Uterus (tissue), 2 donors: ENCODE results near the gene NPHP4.

Experiments
- POLR2A ChIP-seq, 2 donors: fragments of 450-650 bp; IDR thresholded peaks; one replicate each; pipeline ENCODE4 v1.6.1; 2016; ENCODE audit warnings: antibody characterized with exemption in 2 of 2, mild to moderate bottlenecking in 1 of 2, moderate library complexity in 1 of 2
- TF ChIP-seq, protein P1 (sequence below), 4 experiments: fragments of 200-600 bp in 2 of 4; fragments of 450-650 bp in 2 of 4; sonication (generic) in 2 of 4; IDR thresholded peaks; one replicate each; pipeline ENCODE4 v1.5.1; 2016 to 2019; ENCODE audit warnings: antibody characterized with exemption in 4 of 4, mild to moderate bottlenecking in 2 of 4, moderate library complexity in 1 of 4

DNA sequence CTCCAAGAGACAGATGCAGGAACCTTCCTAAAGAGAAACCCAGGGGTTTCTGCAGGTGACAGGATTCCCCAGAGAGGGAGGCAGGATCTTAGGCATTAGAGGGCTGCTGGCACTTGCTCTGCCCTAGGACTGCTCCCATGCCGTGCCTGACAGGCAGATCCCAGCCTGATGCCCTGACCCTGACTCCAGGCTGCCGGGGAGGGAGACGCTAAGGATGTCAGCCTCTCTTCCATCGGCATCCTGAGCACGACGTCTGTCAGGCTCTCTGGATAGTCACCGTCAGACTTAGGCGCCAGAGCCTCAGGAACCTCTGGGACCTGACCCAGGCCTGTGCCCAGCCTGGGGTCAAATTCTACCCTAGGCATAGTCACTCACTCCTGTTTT is 157.1 kb downstream of the NPHP4 start:
- TF ChIP-seq POLR2A (IDR thresholded peaks at IDR 0.05) = no peak
- TF ChIP-seq, protein P1, sequence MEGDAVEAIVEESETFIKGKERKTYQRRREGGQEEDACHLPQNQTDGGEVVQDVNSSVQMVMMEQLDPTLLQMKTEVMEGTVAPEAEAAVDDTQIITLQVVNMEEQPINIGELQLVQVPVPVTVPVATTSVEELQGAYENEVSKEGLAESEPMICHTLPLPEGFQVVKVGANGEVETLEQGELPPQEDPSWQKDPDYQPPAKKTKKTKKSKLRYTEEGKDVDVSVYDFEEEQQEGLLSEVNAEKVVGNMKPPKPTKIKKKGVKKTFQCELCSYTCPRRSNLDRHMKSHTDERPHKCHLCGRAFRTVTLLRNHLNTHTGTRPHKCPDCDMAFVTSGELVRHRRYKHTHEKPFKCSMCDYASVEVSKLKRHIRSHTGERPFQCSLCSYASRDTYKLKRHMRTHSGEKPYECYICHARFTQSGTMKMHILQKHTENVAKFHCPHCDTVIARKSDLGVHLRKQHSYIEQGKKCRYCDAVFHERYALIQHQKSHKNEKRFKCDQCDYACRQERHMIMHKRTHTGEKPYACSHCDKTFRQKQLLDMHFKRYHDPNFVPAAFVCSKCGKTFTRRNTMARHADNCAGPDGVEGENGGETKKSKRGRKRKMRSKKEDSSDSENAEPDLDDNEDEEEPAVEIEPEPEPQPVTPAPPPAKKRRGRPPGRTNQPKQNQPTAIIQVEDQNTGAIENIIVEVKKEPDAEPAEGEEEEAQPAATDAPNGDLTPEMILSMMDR (IDR thresholded peaks at IDR 0.05) = no peak
